Fibroblast of lung (primary cell): Measurements from ENCODE around the gene NEK8. TPM values are rescaled to one million over a fixed set of nuclear protein-coding genes. Genes with fewer than 3 reads are reported as not detected.
A peak's percentile ranks its signal among the peaks of the same experiment; 100 is the strongest.

ENCODE experiments used
- DNase-seq, 2 donors: peaks; one replicate each; pipeline versions ENCODE4 v3.0.0 to v3.0.0-alpha.2; 2010; ENCODE audit warnings: low read depth in 2 of 2
- H2AFZ ChIP-seq: 2 replicates; pipeline ENCODE4 v1.5.1; 2012; ENCODE audit warnings: low read length, control low read depth, inconsistent platforms
- H3K27ac ChIP-seq: 2 replicates; pipeline ENCODE4 v1.5.1; 2011; ENCODE audit warnings: low read length, control low read depth; ENCODE audit not compliant: insufficient read depth
- H3K27me3 ChIP-seq: 2 replicates; pipeline ENCODE4 v1.5.1; 2011; ENCODE audit warnings: mild to moderate bottlenecking, low read length; ENCODE audit not compliant: control insufficient read depth, insufficient read depth
- H3K36me3 ChIP-seq: 2 replicates; pipeline ENCODE4 v1.5.1; 2011; ENCODE audit warnings: low read length; ENCODE audit not compliant: control insufficient read depth, insufficient read depth
- H3K4me1 ChIP-seq: 2 replicates; pipeline ENCODE4 v1.5.1; 2011; ENCODE audit warnings: low read length; ENCODE audit not compliant: control insufficient read depth, insufficient read depth; ENCODE audit errors: extremely low read depth
- H3K4me2 ChIP-seq: 2 replicates; pipeline ENCODE4 v1.5.1; 2011; ENCODE audit warnings: low read length, control low read depth; ENCODE audit not compliant: insufficient read depth; ENCODE audit errors: extremely low read depth
- H3K4me3 ChIP-seq, 4 experiments: fragments of 200-600 bp in 1 of 4; sonication (generic) in 1 of 4; replicated peaks in 1 of 4; 2 replicates each; pipeline ENCODE4 v1.5.1; 2011 to 2016; ENCODE audit warnings: low read length in 4 of 4, low read depth in 3 of 4, mild to moderate bottlenecking in 3 of 4, control low read depth in 2 of 4, inconsistent platforms in 1 of 4, mixed read lengths in 1 of 4; ENCODE audit not compliant: insufficient read depth in 1 of 4; ENCODE audit errors: control extremely low read depth in 1 of 4
- H3K79me2 ChIP-seq: 2 replicates; pipeline ENCODE4 v1.5.1; 2012; ENCODE audit warnings: mild to moderate bottlenecking, low read length, inconsistent platforms; ENCODE audit not compliant: control insufficient read depth, insufficient read depth
- H3K9ac ChIP-seq: 2 replicates; pipeline ENCODE4 v1.5.1; 2011; ENCODE audit warnings: mild to moderate bottlenecking, low read length, control low read depth; ENCODE audit not compliant: insufficient read depth
- H3K9me3 ChIP-seq: 2 replicates; pipeline ENCODE4 v1.5.1; 2012; ENCODE audit warnings: low read depth, low read length; ENCODE audit not compliant: control insufficient read depth, insufficient read depth
- H4K20me1 ChIP-seq: 2 replicates; pipeline ENCODE4 v1.5.1; 2011; ENCODE audit warnings: low read length; ENCODE audit not compliant: control insufficient read depth, insufficient read depth; ENCODE audit errors: extremely low read depth
- CTCF ChIP-seq, 2 donors: IDR thresholded peaks in 1 of 2; conservative IDR thresholded peaks in 1 of 2; 1 replicate in 1 of 2; 2 replicates in 1 of 2; pipeline ENCODE4 v1.5.1; 2011 to 2012; ENCODE audit warnings: low read length in 2 of 2, control low read depth in 1 of 2, inconsistent platforms in 1 of 2, low read depth in 1 of 2, mild to moderate bottlenecking in 1 of 2
- EZH2 ChIP-seq: IDR thresholded peaks from 2 replicates; pipeline ENCODE4 v1.5.1; 2012; ENCODE audit warnings: low read length, control low read depth, mild to moderate bottlenecking; ENCODE audit errors: missing control alignments
- polyA plus RNA-seq, 2 donors: library from polyadenylated mRNA; depleted of rRNA in 1 of 2; stranded (reverse) in 1 of 2; unstranded in 1 of 2; fragments of >200 nt; gene quantifications; 2 replicates each; pipeline ENCODE4 v1.2.1, GENCODE V29; 2011 to 2012; ENCODE audit warnings: missing spikeins in 1 of 2
- total RNA-seq: library from RNA; depleted of rRNA; stranded (reverse); fragments of >200 nt; gene quantifications from 2 replicates; pipeline ENCODE4 v1.2.1, GENCODE V29; 2014

The NEK8 gene
- total and polyA plus RNA-seq, 2 donors (not counting 1 experiment from before 2014, with no cell fraction given) = 2.8 to 3.8 TPM

GRCh38 chr17:28724500-28725165 is 4.0 kb upstream of the NEK8 start:
- no peak overlapping the region for H3K9ac ChIP-seq
- H3K4me3 ChIP-seq = peak overlapping the region in 2 of 4 experiments; percentile 60 to 78

GRCh38 chr17:28725166-28725659 is 3.4 kb upstream of the NEK8 start:
- Histone ChIP-seq H3K36me3 (peaks cover 11% of the 10 kb centered on the region), H3K27me3 (no peaks in the 10 kb centered on the region), H3K79me2 (peaks cover 31% of the 10 kb centered on the region), H3K9ac (peak overlapping the region; percentile 58), H3K4me2 (peak overlapping the region; percentile 59), H3K27ac (peak overlapping the region; percentile 68), H2AFZ (no peak overlapping the region), H3K4me3 (peak overlapping the region; percentile 24 to 78 (median 50)), H3K9me3 (no peaks in the 10 kb centered on the region), H3K4me1 (peaks cover 17% of the 10 kb centered on the region), H4K20me1 (no peaks in the 10 kb centered on the region)
- DNase-seq = peak; percentile 61 to 77
- TF ChIP-seq EZH2 (no peak), CTCF (conservative IDR thresholded peaks at IDR 0.05 in 1 of 2, IDR thresholded peaks at IDR 0.05 in 1 of 2; ENCODE audit: low read depth in 1 of 2, low read length in 2 of 2) (no peak)

More at GRCh38 chr17:28724500-28725165, 4.0 kb upstream of the NEK8 start:
- Histone ChIP-seq H3K4me2 (no peak overlapping the region), H4K20me1 (no peaks in the 10 kb centered on the region), H3K79me2 (peaks cover 35% of the 10 kb centered on the region), H3K27me3 (no peaks in the 10 kb centered on the region), H3K4me1 (peaks cover 17% of the 10 kb centered on the region), H3K36me3 (peaks cover 11% of the 10 kb centered on the region), H2AFZ (no peak overlapping the region), H3K9me3 (no peaks in the 10 kb centered on the region), H3K27ac (peak overlapping the region; percentile 68)
- TF ChIP-seq EZH2 (no peak), CTCF (conservative IDR thresholded peaks at IDR 0.05 in 1 of 2, IDR thresholded peaks at IDR 0.05 in 1 of 2; ENCODE audit: low read depth in 1 of 2, low read length in 2 of 2) (no peak)
- DNase-seq = no peak

GRCh38 chr17:28725660-28726225 is 2.8 kb upstream of the NEK8 start:
- peaks cover 17% of the 10 kb centered on the region for H3K4me1 ChIP-seq
- peak overlapping the region; percentile 24 to 78 (median 50) for H3K4me3 ChIP-seq
- H3K9ac ChIP-seq = peak overlapping the region; percentile 58
- DNase-seq = peak; percentile 74 to 80
- H2AFZ ChIP-seq = no peak overlapping the region
- peaks cover 26% of the 10 kb centered on the region for H3K79me2 ChIP-seq
- H3K36me3 ChIP-seq = peaks cover 10% of the 10 kb centered on the region
- H3K4me2 ChIP-seq = peak overlapping the region; percentile 59
- no peaks in the 10 kb centered on the region for H3K9me3 ChIP-seq
- no peaks in the 10 kb centered on the region for H3K27me3 ChIP-seq
- peak overlapping the region; percentile 68 for H3K27ac ChIP-seq
- no peak for TF ChIP-seq EZH2
- no peak for TF ChIP-seq CTCF (conservative IDR thresholded peaks at IDR 0.05 in 1 of 2, IDR thresholded peaks at IDR 0.05 in 1 of 2; ENCODE audit: low read depth in 1 of 2, low read length in 2 of 2)
- H4K20me1 ChIP-seq = no peaks in the 10 kb centered on the region
